Measurements from ENCODE around the gene DMKN. TPM values are rescaled to one million over a fixed set of nuclear protein-coding genes. Genes with fewer than 3 reads are reported as not detected.
"Not testable (repeated sequence)": the region's sequence is repeated elsewhere in the genome, so short reads cannot be mapped to it uniquely, and the experiment has no call there.

The DMKN gene
- total RNA-seq, 2 donors from 2014 or later = 430 to 451 TPM

- Mint-ChIP-seq H3K36me3 (ENCODE audit: low read depth) (no peaks in the 10 kb centered on the region), H3K27ac (no peak overlapping the region), H3K9me3 (no peaks in the 10 kb centered on the region), H3K4me1 (peaks cover 47% of the 10 kb centered on the region), H3K4me3 (no peak overlapping the region), H3K27me3 (ENCODE audit: insufficient read depth) (no peaks in the 10 kb centered on the region)
- no peak for TF ChIP-seq CTCF (conservative IDR thresholded peaks at IDR 0.05)
- Histone ChIP-seq H3K27me3 (ENCODE audit: control insufficient read depth, insufficient read depth, low read length, poor library complexity, severe bottlenecking) (no peaks in the 10 kb centered on the region), H3K4me1 (ENCODE audit: control insufficient read depth, insufficient read depth, low read length) (peaks cover 9% of the 10 kb centered on the region), H3K4me3 (ENCODE audit: low read length) (no peak overlapping the region), H3K27ac (ENCODE audit: low read depth, low read length) (no peak overlapping the region), H3K36me3 (ENCODE audit: control insufficient read depth, insufficient read depth, low read length) (no peaks in the 10 kb centered on the region), H3K9ac (ENCODE audit: extremely low read depth, low read length, poor library complexity, severe bottlenecking) (no peak overlapping the region), H3K9me3 (ENCODE audit: control insufficient read depth, low read length) (no peaks in the 10 kb centered on the region)
- WGBS, 2 experiments (ENCODE audit: insufficient coverage in 1 of 2, insufficient read length in 1 of 2) = 94 to 97% methylated on average over 7 to 14 of the region's 14 CpGs
- DNase-seq = no peak
Measured at GRCh38 chr19:35474104-35474503, 39.3 kb downstream of the DMKN start.

GRCh38 chr19:35471946-35472345 lies 41.5 kb downstream of the DMKN start:
- no peak overlapping the region for H3K9ac ChIP-seq (ENCODE audit: extremely low read depth, low read length, poor library complexity, severe bottlenecking)
- Mint-ChIP-seq H3K27ac (peak overlapping the region; percentile 87), H3K4me1 (peaks cover 49% of the 10 kb centered on the region), H3K36me3 (ENCODE audit: low read depth) (no peaks in the 10 kb centered on the region), H3K4me3 (no peak overlapping the region), H3K9me3 (no peaks in the 10 kb centered on the region), H3K27me3 (ENCODE audit: insufficient read depth) (no peaks in the 10 kb centered on the region)
- no peak overlapping the region for H3K27ac ChIP-seq (ENCODE audit: low read depth, low read length)
- H3K9me3 ChIP-seq (ENCODE audit: control insufficient read depth, low read length) = no peaks in the 10 kb centered on the region
- H3K36me3 ChIP-seq (ENCODE audit: control insufficient read depth, insufficient read depth, low read length) = no peaks in the 10 kb centered on the region
- 88 to 89% methylated on average over 7 to 8 of the region's 8 CpGs for WGBS, 2 experiments (ENCODE audit: insufficient coverage in 1 of 2, insufficient read length in 1 of 2)
- no peak for TF ChIP-seq CTCF (conservative IDR thresholded peaks at IDR 0.05)
- no peak overlapping the region for H3K4me3 ChIP-seq (ENCODE audit: low read length)
- H3K4me1 ChIP-seq (ENCODE audit: control insufficient read depth, insufficient read depth, low read length) = peaks cover 16% of the 10 kb centered on the region
- H3K27me3 ChIP-seq (ENCODE audit: control insufficient read depth, insufficient read depth, low read length, poor library complexity, severe bottlenecking) = no peaks in the 10 kb centered on the region
- peak; percentile 62 for DNase-seq

- H3K36me3 Mint-ChIP-seq (ENCODE audit: low read depth); H3K36me3 ChIP-seq (ENCODE audit: control insufficient read depth, insufficient read depth, low read length); H3K27me3 Mint-ChIP-seq (ENCODE audit: insufficient read depth); H3K27ac ChIP-seq (ENCODE audit: low read depth, low read length); H3K9me3 ChIP-seq (ENCODE audit: control insufficient read depth, low read length); DNase-seq; H3K4me3 ChIP-seq (ENCODE audit: low read length); H3K9me3 Mint-ChIP-seq; H3K9ac ChIP-seq (ENCODE audit: extremely low read depth, low read length, poor library complexity, severe bottlenecking); H3K4me3 Mint-ChIP-seq; H3K27me3 ChIP-seq (ENCODE audit: control insufficient read depth, insufficient read depth, low read length, poor library complexity, severe bottlenecking): not testable (repeated sequence)
- Mint-ChIP-seq H3K27ac (peak overlapping the region; percentile 87), H3K4me1 (peaks cover 49% of the 10 kb centered on the region)
- WGBS, 2 experiments (ENCODE audit: insufficient coverage in 1 of 2, insufficient read length in 1 of 2) = 33 to 70% methylated on average over 4 of the region's 4 CpGs
- H3K4me1 ChIP-seq (ENCODE audit: control insufficient read depth, insufficient read depth, low read length) = peaks cover 16% of the 10 kb centered on the region
Measured at GRCh38 chr19:35471075-35471474, 42.4 kb downstream of the DMKN start.

- no peak overlapping the region for H3K4me3 ChIP-seq (ENCODE audit: low read length)
- Mint-ChIP-seq H3K9me3 (no peaks in the 10 kb centered on the region), H3K4me1 (peaks cover 43% of the 10 kb centered on the region), H3K27me3 (ENCODE audit: insufficient read depth) (no peaks in the 10 kb centered on the region), H3K36me3 (ENCODE audit: low read depth) (no peaks in the 10 kb centered on the region), H3K27ac (peak overlapping the region; percentile 87), H3K4me3 (no peak overlapping the region)
- no peak for TF ChIP-seq CTCF (conservative IDR thresholded peaks at IDR 0.05)
- H3K9me3 ChIP-seq (ENCODE audit: control insufficient read depth, low read length) = no peaks in the 10 kb centered on the region
- H3K27ac ChIP-seq (ENCODE audit: low read depth, low read length) = no peak overlapping the region
- DNase-seq = no peak
- H3K36me3 ChIP-seq (ENCODE audit: control insufficient read depth, insufficient read depth, low read length) = no peaks in the 10 kb centered on the region
- WGBS, 2 experiments (ENCODE audit: insufficient coverage in 1 of 2, insufficient read length in 1 of 2) = 83 to 87% methylated on average over 7 of the region's 7 CpGs
- peaks cover 16% of the 10 kb centered on the region for H3K4me1 ChIP-seq (ENCODE audit: control insufficient read depth, insufficient read depth, low read length)
- H3K27me3 ChIP-seq (ENCODE audit: control insufficient read depth, insufficient read depth, low read length, poor library complexity, severe bottlenecking) = no peaks in the 10 kb centered on the region
- peak overlapping the region; percentile 62 for H3K9ac ChIP-seq (ENCODE audit: extremely low read depth, low read length, poor library complexity, severe bottlenecking)
Measured at GRCh38 chr19:35470128-35470527, 43.3 kb downstream of the DMKN start.

Measured in endodermal cell (in vitro differentiated cells).